ENCODE results near the gene MEF2A. TPM values are rescaled to one million over a fixed set of nuclear protein-coding genes. Genes with fewer than 3 reads are reported as not detected.

MEF2A gene
- total RNA-seq, 1 donor from 2014 or later = 86.8 TPM

- TF ChIP-seq CTCF (IDR thresholded peaks at IDR 0.05) = no peak
- intact Hi-C loops (cut with DNase I) = no loop called here
- peaks cover 6% of the 10 kb centered on the region for H3K4me1 ChIP-seq
- peaks cover 21% of the 10 kb centered on the region for H3K36me3 ChIP-seq
- ATAC-seq (peak; percentile 46), DNase-seq (no peak)
- H3K9me3 ChIP-seq = no peaks in the 10 kb centered on the region
- no peak overlapping the region for H3K27ac ChIP-seq
- H3K4me3 ChIP-seq = no peak overlapping the region
- no peaks in the 10 kb centered on the region for H3K27me3 ChIP-seq
Measured at GRCh38 chr15:99669250-99669649, 103.5 kb downstream of the MEF2A start.

- intact Hi-C loops (cut with DNase I) = no loop called here
Measured at GRCh38 chr15:99671926-99672635, 106.3 kb downstream of the MEF2A start.

GRCh38 chr15:99673111-99673510 lies 107.3 kb downstream of the MEF2A start:
- Histone ChIP-seq H3K27me3 (no peaks in the 10 kb centered on the region), H3K36me3 (peaks cover 57% of the 10 kb centered on the region), H3K4me1 (peaks cover 6% of the 10 kb centered on the region), H3K9me3 (no peaks in the 10 kb centered on the region), H3K27ac (no peak overlapping the region), H3K4me3 (no peak overlapping the region)
- ATAC-seq (no peak), DNase-seq (no peak)
- intact Hi-C loops (cut with DNase I) = no loop called here
- no peak for TF ChIP-seq CTCF (IDR thresholded peaks at IDR 0.05)

More at GRCh38 chr15:99671926-99672635, 106.3 kb downstream of the MEF2A start:
- DNase-seq = no peak
- Histone ChIP-seq H3K9me3 (no peaks in the 10 kb centered on the region), H3K4me3 (no peak overlapping the region), H3K27ac (no peak overlapping the region), H3K4me1 (peaks cover 6% of the 10 kb centered on the region), H3K36me3 (peaks cover 47% of the 10 kb centered on the region), H3K27me3 (no peaks in the 10 kb centered on the region)
- TF ChIP-seq CTCF (IDR thresholded peaks at IDR 0.05) = no peak
- ATAC-seq = no peak

- Histone ChIP-seq H3K27ac (no peak overlapping the region), H3K9me3 (no peaks in the 10 kb centered on the region), H3K27me3 (no peaks in the 10 kb centered on the region), H3K36me3 (peaks cover 69% of the 10 kb centered on the region), H3K4me3 (no peak overlapping the region), H3K4me1 (no peaks in the 10 kb centered on the region)
- ATAC-seq (no peak), DNase-seq (no peak)
- intact Hi-C loops (cut with DNase I) = no loop called here
- no peak for TF ChIP-seq CTCF (IDR thresholded peaks at IDR 0.05)
Measured at GRCh38 chr15:99674279-99674678, 108.5 kb downstream of the MEF2A start.

GRCh38 chr15:99677540-99678134 lies 111.9 kb downstream of the MEF2A start:
- intact Hi-C loops (cut with DNase I) = no loop called here
- Histone ChIP-seq H3K27me3 (no peaks in the 10 kb centered on the region), H3K4me1 (no peaks in the 10 kb centered on the region), H3K27ac (no peak overlapping the region), H3K4me3 (no peak overlapping the region), H3K9me3 (no peaks in the 10 kb centered on the region), H3K36me3 (peaks cover 61% of the 10 kb centered on the region)
- ATAC-seq = no peak
- no peak for DNase-seq
- no peak for TF ChIP-seq CTCF (IDR thresholded peaks at IDR 0.05)
